WTC11 (cell line): ENCODE measurements around the gene EFNA5.

ENCODE experiments used
- CBFB ChIP-seq: sonication (generic); formaldehyde crosslinking; IDR thresholded peaks from 2 replicates; pipeline ENCODE4 v1.8.1; 2022; ENCODE audit warnings: mild to moderate bottlenecking, low read depth, missing genetic modification reagents
- FOXJ3 ChIP-seq: sonication (generic); formaldehyde crosslinking; IDR thresholded peaks from 2 replicates; pipeline ENCODE4 v1.9.0; 2021; ENCODE audit warnings: missing genetic modification reagents, mild to moderate bottlenecking, borderline replicate concordance
- HMGA2 ChIP-seq: fragments of 250-450 bp; sonication (Bioruptor Pico); IDR thresholded peaks from 2 replicates; pipeline ENCODE4 v1.4.0; 2021; ENCODE audit warnings: mild to moderate bottlenecking, moderate library complexity
- KAT7 ChIP-seq: sonication (generic); formaldehyde crosslinking; IDR thresholded peaks from 2 replicates; pipeline ENCODE4 v1.8.1; 2023; ENCODE audit warnings: missing genetic modification reagents, mild to moderate bottlenecking, borderline replicate concordance
- TCF7 ChIP-seq: sonication (generic); formaldehyde crosslinking; IDR thresholded peaks from 2 replicates; pipeline ENCODE4 v1.8.0; 2022; ENCODE audit warnings: mild to moderate bottlenecking, low read depth, missing genetic modification reagents, moderate library complexity
- ZNF423 ChIP-seq: fragments of 250-450 bp; sonication (Bioruptor Pico); IDR thresholded peaks from 2 replicates; pipeline ENCODE4 v2.1.2; 2022; ENCODE audit warnings: mild to moderate bottlenecking, moderate library complexity
- TF ChIP-seq, protein P1 (sequence below): sonication (generic); formaldehyde crosslinking; IDR thresholded peaks from 2 replicates; pipeline ENCODE4 v1.8.1; 2023; ENCODE audit warnings: mild to moderate bottlenecking, missing genetic modification reagents, moderate library complexity
- TF ChIP-seq, protein P2 (sequence below): fragments of 200-600 bp; IDR thresholded peaks from 2 replicates; pipeline ENCODE4 v1.8.0; 2022; ENCODE audit warnings: antibody characterized with exemption
- TF ChIP-seq, protein P3 (sequence below): sonication (generic); formaldehyde crosslinking; conservative IDR thresholded peaks from 2 replicates; pipeline ENCODE4 v1.8.1; 2023; ENCODE audit warnings: mild to moderate bottlenecking, low read depth, missing genetic modification reagents, moderate library complexity
- TF ChIP-seq, protein P4 (sequence below): sonication (generic); formaldehyde crosslinking; IDR thresholded peaks from 2 replicates; pipeline ENCODE4 v1.8.1; 2022; ENCODE audit warnings: low read depth, missing genetic modification reagents, borderline replicate concordance

DNA sequence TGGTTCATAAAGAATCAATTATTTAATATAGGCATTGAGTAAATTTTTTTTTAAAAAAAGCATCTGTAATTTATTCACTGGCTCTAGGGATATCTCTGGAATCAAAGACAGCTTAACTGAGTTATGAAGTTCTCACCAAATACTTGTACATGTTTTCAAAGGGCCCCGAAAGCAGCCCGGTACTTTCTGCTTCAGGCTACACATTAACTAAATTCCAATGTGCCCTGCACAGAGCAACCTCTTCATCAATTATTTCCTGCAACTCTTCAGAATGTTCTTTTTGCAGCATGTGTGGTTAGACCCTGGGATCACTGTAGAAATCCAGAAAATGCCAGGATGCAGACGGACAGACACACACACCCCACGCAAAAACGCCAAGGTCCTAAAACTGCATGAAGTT is 209.0 kb downstream of the EFNA5 start:
- TF ChIP-seq TCF7 (CRISPR knock-in tag) (no peak), FOXJ3 (CRISPR knock-in tag) (no peak), HMGA2 (CRISPR knock-in tag) (no peak), CBFB (no peak), KAT7 (CRISPR knock-in tag) (no peak), ZNF423 (CRISPR knock-in tag) (no peak)
- TF ChIP-seq, protein P1, sequence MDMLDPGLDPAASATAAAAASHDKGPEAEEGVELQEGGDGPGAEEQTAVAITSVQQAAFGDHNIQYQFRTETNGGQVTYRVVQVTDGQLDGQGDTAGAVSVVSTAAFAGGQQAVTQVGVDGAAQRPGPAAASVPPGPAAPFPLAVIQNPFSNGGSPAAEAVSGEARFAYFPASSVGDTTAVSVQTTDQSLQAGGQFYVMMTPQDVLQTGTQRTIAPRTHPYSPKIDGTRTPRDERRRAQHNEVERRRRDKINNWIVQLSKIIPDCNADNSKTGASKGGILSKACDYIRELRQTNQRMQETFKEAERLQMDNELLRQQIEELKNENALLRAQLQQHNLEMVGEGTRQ = no peak
- TF ChIP-seq, protein P2, sequence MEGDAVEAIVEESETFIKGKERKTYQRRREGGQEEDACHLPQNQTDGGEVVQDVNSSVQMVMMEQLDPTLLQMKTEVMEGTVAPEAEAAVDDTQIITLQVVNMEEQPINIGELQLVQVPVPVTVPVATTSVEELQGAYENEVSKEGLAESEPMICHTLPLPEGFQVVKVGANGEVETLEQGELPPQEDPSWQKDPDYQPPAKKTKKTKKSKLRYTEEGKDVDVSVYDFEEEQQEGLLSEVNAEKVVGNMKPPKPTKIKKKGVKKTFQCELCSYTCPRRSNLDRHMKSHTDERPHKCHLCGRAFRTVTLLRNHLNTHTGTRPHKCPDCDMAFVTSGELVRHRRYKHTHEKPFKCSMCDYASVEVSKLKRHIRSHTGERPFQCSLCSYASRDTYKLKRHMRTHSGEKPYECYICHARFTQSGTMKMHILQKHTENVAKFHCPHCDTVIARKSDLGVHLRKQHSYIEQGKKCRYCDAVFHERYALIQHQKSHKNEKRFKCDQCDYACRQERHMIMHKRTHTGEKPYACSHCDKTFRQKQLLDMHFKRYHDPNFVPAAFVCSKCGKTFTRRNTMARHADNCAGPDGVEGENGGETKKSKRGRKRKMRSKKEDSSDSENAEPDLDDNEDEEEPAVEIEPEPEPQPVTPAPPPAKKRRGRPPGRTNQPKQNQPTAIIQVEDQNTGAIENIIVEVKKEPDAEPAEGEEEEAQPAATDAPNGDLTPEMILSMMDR = no peak
- TF ChIP-seq, protein P3, sequence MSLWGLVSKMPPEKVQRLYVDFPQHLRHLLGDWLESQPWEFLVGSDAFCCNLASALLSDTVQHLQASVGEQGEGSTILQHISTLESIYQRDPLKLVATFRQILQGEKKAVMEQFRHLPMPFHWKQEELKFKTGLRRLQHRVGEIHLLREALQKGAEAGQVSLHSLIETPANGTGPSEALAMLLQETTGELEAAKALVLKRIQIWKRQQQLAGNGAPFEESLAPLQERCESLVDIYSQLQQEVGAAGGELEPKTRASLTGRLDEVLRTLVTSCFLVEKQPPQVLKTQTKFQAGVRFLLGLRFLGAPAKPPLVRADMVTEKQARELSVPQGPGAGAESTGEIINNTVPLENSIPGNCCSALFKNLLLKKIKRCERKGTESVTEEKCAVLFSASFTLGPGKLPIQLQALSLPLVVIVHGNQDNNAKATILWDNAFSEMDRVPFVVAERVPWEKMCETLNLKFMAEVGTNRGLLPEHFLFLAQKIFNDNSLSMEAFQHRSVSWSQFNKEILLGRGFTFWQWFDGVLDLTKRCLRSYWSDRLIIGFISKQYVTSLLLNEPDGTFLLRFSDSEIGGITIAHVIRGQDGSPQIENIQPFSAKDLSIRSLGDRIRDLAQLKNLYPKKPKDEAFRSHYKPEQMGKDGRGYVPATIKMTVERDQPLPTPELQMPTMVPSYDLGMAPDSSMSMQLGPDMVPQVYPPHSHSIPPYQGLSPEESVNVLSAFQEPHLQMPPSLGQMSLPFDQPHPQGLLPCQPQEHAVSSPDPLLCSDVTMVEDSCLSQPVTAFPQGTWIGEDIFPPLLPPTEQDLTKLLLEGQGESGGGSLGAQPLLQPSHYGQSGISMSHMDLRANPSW = no peak
- TF ChIP-seq, protein P4, sequence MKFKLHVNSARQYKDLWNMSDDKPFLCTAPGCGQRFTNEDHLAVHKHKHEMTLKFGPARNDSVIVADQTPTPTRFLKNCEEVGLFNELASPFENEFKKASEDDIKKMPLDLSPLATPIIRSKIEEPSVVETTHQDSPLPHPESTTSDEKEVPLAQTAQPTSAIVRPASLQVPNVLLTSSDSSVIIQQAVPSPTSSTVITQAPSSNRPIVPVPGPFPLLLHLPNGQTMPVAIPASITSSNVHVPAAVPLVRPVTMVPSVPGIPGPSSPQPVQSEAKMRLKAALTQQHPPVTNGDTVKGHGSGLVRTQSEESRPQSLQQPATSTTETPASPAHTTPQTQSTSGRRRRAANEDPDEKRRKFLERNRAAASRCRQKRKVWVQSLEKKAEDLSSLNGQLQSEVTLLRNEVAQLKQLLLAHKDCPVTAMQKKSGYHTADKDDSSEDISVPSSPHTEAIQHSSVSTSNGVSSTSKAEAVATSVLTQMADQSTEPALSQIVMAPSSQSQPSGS (CRISPR knock-in tag) = no peak
